Measurements from ENCODE around the gene RTKN.

DNA sequence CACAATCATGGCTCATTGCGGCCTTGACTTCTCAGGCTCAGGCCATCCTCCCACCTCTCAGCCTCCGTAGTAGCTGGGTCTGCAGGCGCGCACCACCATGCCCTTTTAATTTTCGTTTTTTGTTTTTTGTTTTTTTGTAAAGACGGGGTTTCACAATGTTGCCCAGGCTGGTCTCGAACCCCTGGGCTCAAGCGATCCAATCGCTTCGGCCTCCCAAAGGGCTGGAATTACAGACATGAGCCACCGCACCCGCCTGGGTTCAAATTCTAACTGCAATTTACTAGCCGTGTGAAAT lies 49.3 kb downstream of the RTKN start:
- TF ChIP-seq, protein P1, sequence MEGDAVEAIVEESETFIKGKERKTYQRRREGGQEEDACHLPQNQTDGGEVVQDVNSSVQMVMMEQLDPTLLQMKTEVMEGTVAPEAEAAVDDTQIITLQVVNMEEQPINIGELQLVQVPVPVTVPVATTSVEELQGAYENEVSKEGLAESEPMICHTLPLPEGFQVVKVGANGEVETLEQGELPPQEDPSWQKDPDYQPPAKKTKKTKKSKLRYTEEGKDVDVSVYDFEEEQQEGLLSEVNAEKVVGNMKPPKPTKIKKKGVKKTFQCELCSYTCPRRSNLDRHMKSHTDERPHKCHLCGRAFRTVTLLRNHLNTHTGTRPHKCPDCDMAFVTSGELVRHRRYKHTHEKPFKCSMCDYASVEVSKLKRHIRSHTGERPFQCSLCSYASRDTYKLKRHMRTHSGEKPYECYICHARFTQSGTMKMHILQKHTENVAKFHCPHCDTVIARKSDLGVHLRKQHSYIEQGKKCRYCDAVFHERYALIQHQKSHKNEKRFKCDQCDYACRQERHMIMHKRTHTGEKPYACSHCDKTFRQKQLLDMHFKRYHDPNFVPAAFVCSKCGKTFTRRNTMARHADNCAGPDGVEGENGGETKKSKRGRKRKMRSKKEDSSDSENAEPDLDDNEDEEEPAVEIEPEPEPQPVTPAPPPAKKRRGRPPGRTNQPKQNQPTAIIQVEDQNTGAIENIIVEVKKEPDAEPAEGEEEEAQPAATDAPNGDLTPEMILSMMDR (IDR thresholded peaks at IDR 0.05) = no peak
- TF ChIP-seq POLR2A (IDR thresholded peaks at IDR 0.05) = no peak

Measured in adrenal gland (tissue), 5 donors.